Esophagus squamous epithelium (tissue), 4 donors: ENCODE measurements around the gene TAGLN.

ENCODE experiments used
- CTCF ChIP-seq, 6 experiments: fragments of 450-650 bp in 4 of 6; fragments of 200-600 bp in 2 of 6; sonication (generic) in 2 of 6; IDR thresholded peaks; one replicate each; pipeline ENCODE4 v1.5.1; 2016 to 2019; ENCODE audit warnings: antibody characterized with exemption in 6 of 6, mild to moderate bottlenecking in 4 of 6, moderate library complexity in 4 of 6
- POLR2A ChIP-seq, 4 donors: fragments of 450-650 bp; IDR thresholded peaks; one replicate each; pipeline ENCODE4 v1.6.1; 2017; ENCODE audit warnings: antibody characterized with exemption in 4 of 4, mild to moderate bottlenecking in 4 of 4, moderate library complexity in 3 of 4

- TF ChIP-seq CTCF (IDR thresholded peaks at IDR 0.05), result no peak
- no peak for TF ChIP-seq POLR2A (IDR thresholded peaks at IDR 0.05)
Observed at GRCh38 chr11:117171007-117171403, 28.2 kb upstream of the TAGLN start.
